Cerebellar nuclear complex (tissue), 1 donor: ENCODE results near the gene ZNF878.

Experiments
- DNase-seq, 2 experiments: peaks; one replicate each; lab custom pipeline; 2025; lab: John Stamatoyannopoulos, UW

The ZNF878 gene

GRCh38 chr19:12034620-12035019 lies 18.1 kb downstream of the ZNF878 start:
- DNase-seq: no peak

GRCh38 chr19:12034198-12034597 lies 18.6 kb downstream of the ZNF878 start:
- no peak for DNase-seq

GRCh38 chr19:12015753-12016116 lies 37.0 kb downstream of the ZNF878 start:
- no peak for DNase-seq

- no peak for DNase-seq
Observed at GRCh38 chr19:12015015-12015752, 37.6 kb downstream of the ZNF878 start.

GRCh38 chr19:12000152-12000981 lies 52.4 kb downstream of the ZNF878 start:
- DNase-seq: no peak

GRCh38 chr19:11995174-11995573 lies 57.6 kb downstream of the ZNF878 start:
- DNase-seq: no peak
